GM10248 (cell line): ENCODE data around the gene DRC7.
"Not testable (repeated sequence)": the region's sequence is repeated elsewhere in the genome, so short reads cannot be mapped to it uniquely, and the experiment has no call there.

Experiments used
- CTCF ChIA-PET: fragments of 300-600 bp; sonication (Branson Sonifier 250); formaldehyde crosslinking; extraction: SDS; loops from one replicate; lab custom pipeline; 2021; ENCODE audit warnings: antibody characterized with exemption; lab: Yijun Ruan, JAX
- POLR2A ChIA-PET: fragments of 350-650 bp; sonication (Branson Sonifier 250); formaldehyde crosslinking; extraction: SDS; loops from one replicate; lab custom pipeline; 2020; ENCODE audit warnings: antibody characterized with exemption; lab: Yijun Ruan, JAX
- DNase-seq: peaks from one replicate; pipeline ENCODE4 v3.0.0; 2012; ENCODE audit errors: extremely low spot score
- TF ChIP-seq, protein P1 (sequence below): IDR thresholded peaks from 2 replicates; pipeline ENCODE4 v1.5.1; 2012; ENCODE audit warnings: mild to moderate bottlenecking, low read depth; ENCODE audit errors: extremely low read depth, missing control alignments, control extremely low read depth

DRC7 gene

GRCh38 chr16:57709663-57710062, 15.1 kb downstream of the DRC7 start:
- TF ChIP-seq, protein P1, sequence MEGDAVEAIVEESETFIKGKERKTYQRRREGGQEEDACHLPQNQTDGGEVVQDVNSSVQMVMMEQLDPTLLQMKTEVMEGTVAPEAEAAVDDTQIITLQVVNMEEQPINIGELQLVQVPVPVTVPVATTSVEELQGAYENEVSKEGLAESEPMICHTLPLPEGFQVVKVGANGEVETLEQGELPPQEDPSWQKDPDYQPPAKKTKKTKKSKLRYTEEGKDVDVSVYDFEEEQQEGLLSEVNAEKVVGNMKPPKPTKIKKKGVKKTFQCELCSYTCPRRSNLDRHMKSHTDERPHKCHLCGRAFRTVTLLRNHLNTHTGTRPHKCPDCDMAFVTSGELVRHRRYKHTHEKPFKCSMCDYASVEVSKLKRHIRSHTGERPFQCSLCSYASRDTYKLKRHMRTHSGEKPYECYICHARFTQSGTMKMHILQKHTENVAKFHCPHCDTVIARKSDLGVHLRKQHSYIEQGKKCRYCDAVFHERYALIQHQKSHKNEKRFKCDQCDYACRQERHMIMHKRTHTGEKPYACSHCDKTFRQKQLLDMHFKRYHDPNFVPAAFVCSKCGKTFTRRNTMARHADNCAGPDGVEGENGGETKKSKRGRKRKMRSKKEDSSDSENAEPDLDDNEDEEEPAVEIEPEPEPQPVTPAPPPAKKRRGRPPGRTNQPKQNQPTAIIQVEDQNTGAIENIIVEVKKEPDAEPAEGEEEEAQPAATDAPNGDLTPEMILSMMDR: no peak
- no peak for DNase-seq
- ChIA-PET POLR2A (no interaction called here), CTCF (no interaction called here)

DNA sequence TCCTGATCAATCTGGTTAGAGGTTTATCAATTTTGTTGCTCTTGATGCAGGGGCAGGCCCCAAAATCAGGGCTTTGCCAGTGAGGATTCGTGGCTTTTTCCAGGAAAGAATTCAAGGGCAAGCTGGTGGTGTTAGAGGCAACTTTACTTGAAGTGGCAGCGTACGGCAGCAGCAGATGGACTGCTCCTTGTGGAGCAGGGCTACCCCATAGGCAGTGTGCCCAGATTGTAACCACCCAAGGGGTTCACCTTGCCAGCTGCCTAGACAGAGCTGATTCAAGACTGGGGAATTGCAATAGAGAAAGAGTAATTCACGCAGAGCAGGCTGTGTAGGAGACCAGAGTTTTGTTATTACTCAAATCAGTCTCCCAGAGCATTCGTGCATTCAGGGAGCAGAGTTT, 16.7 kb downstream of the DRC7 start:
- TF ChIP-seq, protein P1: no peak
- CTCF ChIA-PET: interaction anchor here (1.0 to 1.5 kb wide), 4 partner anchors 9 to 135 kb away, joined by 3 to 4 read pairs (median 3); no protein-coding TSS in a partner anchor
- no peak for DNase-seq
- POLR2A ChIA-PET: no interaction called here

DNA sequence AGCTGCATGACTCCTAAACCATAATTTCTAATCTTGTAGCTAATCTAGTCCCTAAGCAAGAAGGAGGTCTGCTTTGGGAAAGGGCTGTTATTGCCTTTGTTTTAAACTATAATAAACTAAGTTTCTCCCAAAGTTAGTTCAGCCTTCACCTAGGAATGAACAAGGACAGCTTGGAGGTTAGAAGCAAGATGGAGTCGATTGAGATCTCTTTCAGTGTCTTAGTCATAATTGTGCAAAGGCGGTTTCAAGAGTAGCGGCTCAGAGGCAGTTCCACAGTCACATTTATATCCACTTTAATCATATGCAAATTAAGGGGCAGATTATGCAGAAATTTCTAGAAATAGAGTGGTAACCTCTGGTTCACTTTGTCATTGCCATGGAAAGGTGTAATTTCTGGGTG, 17.4 kb downstream of the DRC7 start:
- no peak for DNase-seq
- CTCF ChIA-PET: interaction anchor here (0.9 to 1.5 kb wide), 5 partner anchors 9 to 136 kb away, joined by 3 to 4 read pairs (median 3); no protein-coding TSS in a partner anchor
- TF ChIP-seq, protein P1: no peak
- POLR2A ChIA-PET: no interaction called here

DNA sequence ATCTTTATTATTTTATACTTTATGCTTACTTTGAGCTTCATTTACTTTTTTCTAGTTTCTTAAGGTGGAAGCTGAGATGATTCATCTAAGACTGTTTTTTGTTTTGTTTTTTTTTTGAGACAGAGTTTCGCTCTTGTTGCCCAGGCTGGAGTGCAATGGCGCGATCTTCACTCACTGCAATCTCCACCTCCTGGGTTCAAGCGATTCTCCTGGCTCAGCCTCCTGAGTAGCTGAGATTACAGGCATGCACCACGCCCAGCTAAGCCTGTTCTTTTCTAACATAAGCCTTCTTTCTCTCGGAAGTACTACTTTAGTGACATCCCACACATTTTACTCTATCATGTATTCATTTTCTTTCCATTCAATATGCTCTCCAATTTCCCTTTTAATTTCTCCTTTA, 18.0 kb downstream of the DRC7 start:
- POLR2A ChIA-PET, DNase-seq: not testable (repeated sequence)
- CTCF ChIA-PET: interaction anchor here (0.9 to 1.5 kb wide), 3 partner anchors 9 to 23 kb away, joined by 3 to 4 read pairs (median 3); no protein-coding TSS in a partner anchor

DNA sequence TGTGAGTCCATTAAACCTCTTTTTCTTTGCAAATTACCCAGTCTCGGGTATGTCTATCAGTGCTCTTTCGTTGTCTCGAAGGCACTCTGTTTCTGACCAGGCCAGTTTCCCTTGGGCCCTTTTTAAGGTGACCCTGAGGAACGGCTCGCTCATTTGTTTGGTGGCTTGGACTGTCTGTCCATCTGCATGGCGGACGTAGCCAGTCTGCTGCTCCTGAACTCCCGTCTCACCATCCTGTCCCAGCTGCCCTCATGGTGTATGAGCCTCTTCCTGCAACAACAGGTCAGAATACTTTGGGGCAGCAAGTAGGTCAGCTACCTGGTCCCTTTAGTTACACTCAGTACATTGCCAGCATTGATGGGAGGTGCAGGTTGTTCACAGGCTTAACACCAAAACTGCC, 19.0 kb downstream of the DRC7 start:
- ChIA-PET CTCF (interaction anchor here (1.5 kb wide), 1 partner anchor 29 kb away, joined by 3 read pairs; no protein-coding TSS in a partner anchor), POLR2A (no interaction called here)
- DNase-seq: no peak
- TF ChIP-seq, protein P1: no peak

DNA sequence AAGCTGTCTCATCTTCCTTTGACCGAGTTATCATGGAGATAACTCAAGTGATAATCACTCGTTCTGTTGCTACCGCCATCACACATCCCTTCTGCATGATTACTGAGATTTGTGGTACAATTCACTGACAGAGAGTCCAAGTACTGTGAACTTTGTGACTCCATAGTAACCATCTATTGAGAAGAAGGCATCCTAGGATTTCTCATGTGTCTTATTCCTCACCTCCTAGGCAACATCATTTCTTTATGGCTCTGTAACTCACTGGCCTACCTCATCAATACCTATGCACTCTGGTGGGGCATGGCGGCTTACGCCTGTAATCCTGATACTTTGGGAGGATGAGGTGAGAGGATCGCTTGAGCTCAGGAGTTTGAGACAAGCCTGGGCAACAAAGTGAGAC, 19.4 kb downstream of the DRC7 start:
- POLR2A ChIA-PET: no interaction called here
- CTCF ChIA-PET: interaction anchor here (1.5 kb wide), 1 partner anchor 30 kb away, joined by 3 read pairs; no protein-coding TSS in a partner anchor
- TF ChIP-seq, protein P1: no peak
- no peak for DNase-seq

DNA sequence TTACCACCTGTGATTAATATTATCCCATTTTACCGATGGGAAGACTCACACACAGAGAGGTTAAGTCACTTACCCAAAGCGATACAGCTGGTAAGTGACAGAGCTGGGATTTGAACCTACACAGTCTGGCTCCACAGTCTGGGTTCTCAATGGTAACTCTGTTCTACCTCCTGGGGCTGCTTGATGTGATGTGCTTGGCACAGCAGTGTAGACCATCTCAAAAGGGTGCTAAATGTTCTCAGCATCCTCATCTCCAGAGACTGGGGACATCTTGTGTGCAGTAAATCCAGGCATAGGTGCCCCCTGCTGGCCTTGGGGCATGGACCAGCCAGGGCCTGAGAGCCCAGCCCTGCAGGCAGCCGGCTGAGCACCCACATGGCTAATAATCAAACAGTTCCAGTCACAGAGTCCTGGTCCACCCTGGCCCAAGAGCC, 25.6 kb downstream of the DRC7 start:
- peak; percentile 66 for DNase-seq
- ChIA-PET POLR2A (no interaction called here), CTCF (interaction anchor here (1.0 to 3.3 kb wide), 4 partner anchors 110 to 144 kb away, joined by 3 to 15 read pairs (median 4); no protein-coding TSS in a partner anchor)
- TF ChIP-seq, protein P1: peak; percentile 67
